Measurements from ENCODE around the gene NMT2. TPM values are rescaled to one million over a fixed set of nuclear protein-coding genes. Genes with fewer than 3 reads are reported as not detected.

Gene NMT2
- total and polyA plus RNA-seq, 2 experiments from 2014 or later: 11.7 to 16.8 TPM

DNA sequence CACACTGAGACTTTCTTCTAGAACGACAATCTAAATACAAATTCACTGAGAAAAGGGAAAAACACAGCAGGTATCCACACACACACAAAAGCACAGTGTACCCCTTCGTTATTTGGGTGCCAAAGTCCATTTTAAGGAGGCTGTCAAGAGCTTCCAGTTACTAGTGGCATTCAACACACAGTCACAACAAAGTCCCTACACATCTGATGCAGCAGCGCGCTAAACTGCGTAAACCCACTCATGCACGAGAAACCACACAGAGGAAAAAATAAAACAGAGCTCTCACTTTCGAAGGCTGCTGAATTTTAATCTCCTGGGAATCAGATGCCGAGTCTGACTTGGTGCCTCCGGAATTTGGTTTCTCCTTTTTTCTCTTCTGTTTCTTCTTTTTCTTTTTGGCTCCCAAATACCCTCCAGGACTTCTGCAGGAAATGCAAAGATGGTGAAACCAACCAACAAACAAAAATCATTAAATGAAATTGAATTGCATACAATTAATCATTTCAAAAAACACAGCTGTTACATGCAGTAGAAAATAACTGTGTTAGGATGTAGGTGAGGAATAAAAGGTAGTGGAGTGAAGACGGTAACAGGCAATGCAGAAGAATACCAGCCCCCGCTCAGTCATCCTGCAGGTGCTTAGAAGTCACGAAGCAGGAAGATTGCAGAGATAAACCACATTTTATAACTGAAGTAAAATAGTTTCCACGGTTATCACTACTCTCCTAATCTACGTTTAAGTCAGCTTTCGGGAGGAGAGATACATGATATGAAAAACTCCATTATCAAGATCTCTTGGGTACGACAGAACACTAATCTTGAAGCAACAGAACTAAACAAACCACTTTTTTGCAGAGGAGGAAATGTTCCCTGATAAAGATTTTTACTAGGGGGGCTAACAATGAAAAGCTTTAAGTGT, 27.1 kb downstream of the NMT2 start:
- TF ChIP-seq, protein P1, sequence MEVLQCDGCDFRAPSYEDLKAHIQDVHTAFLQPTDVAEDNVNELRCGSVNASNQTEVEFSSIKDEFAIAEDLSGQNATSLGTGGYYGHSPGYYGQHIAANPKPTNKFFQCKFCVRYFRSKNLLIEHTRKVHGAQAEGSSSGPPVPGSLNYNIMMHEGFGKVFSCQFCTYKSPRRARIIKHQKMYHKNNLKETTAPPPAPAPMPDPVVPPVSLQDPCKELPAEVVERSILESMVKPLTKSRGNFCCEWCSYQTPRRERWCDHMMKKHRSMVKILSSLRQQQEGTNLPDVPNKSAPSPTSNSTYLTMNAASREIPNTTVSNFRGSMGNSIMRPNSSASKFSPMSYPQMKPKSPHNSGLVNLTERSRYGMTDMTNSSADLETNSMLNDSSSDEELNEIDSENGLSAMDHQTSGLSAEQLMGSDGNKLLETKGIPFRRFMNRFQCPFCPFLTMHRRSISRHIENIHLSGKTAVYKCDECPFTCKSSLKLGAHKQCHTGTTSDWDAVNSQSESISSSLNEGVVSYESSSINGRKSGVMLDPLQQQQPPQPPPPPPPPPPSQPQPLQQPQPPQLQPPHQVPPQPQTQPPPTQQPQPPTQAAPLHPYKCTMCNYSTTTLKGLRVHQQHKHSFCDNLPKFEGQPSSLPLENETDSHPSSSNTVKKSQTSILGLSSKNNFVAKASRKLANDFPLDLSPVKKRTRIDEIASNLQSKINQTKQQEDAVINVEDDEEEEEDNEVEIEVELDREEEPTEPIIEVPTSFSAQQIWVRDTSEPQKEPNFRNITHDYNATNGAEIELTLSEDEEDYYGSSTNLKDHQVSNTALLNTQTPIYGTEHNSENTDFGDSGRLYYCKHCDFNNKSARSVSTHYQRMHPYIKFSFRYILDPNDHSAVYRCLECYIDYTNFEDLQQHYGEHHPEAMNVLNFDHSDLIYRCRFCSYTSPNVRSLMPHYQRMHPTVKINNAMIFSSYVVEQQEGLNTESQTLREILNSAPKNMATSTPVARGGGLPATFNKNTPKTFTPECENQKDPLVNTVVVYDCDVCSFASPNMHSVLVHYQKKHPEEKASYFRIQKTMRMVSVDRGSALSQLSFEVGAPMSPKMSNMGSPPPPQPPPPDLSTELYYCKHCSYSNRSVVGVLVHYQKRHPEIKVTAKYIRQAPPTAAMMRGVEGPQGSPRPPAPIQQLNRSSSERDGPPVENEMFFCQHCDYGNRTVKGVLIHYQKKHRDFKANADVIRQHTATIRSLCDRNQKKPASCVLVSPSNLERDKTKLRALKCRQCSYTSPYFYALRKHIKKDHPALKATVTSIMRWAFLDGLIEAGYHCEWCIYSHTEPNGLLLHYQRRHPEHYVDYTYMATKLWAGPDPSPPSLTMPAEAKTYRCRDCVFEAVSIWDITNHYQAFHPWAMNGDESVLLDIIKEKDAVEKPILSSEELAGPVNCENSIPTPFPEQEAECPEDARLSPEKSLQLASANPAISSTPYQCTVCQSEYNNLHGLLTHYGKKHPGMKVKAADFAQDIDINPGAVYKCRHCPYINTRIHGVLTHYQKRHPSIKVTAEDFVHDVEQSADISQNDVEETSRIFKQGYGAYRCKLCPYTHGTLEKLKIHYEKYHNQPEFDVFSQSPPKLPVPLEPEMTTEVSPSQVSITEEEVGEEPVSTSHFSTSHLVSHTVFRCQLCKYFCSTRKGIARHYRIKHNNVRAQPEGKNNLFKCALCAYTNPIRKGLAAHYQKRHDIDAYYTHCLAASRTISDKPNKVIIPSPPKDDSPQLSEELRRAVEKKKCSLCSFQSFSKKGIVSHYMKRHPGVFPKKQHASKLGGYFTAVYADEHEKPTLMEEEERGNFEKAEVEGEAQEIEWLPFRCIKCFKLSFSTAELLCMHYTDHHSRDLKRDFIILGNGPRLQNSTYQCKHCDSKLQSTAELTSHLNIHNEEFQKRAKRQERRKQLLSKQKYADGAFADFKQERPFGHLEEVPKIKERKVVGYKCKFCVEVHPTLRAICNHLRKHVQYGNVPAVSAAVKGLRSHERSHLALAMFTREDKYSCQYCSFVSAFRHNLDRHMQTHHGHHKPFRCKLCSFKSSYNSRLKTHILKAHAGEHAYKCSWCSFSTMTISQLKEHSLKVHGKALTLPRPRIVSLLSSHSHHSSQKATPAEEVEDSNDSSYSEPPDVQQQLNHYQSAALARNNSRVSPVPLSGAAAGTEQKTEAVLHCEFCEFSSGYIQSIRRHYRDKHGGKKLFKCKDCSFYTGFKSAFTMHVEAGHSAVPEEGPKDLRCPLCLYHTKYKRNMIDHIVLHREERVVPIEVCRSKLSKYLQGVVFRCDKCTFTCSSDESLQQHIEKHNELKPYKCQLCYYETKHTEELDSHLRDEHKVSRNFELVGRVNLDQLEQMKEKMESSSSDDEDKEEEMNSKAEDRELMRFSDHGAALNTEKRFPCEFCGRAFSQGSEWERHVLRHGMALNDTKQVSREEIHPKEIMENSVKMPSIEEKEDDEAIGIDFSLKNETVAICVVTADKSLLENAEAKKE (CRISPR knock-in tag; IDR thresholded peaks at IDR 0.05): no peak
- TF ChIP-seq, protein P2, sequence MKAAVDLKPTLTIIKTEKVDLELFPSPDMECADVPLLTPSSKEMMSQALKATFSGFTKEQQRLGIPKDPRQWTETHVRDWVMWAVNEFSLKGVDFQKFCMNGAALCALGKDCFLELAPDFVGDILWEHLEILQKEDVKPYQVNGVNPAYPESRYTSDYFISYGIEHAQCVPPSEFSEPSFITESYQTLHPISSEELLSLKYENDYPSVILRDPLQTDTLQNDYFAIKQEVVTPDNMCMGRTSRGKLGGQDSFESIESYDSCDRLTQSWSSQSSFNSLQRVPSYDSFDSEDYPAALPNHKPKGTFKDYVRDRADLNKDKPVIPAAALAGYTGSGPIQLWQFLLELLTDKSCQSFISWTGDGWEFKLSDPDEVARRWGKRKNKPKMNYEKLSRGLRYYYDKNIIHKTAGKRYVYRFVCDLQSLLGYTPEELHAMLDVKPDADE (IDR thresholded peaks at IDR 0.05): no peak
- TF ChIP-seq NANOG (IDR thresholded peaks at IDR 0.05; ENCODE audit: borderline replicate concordance): no peak
- TF ChIP-seq JUNB (IDR thresholded peaks at IDR 0.05; ENCODE audit: unreplicated experiment): no peak
- TF ChIP-seq EZH2 (IDR thresholded peaks at IDR 0.05; ENCODE audit: low read depth, unreplicated experiment): no peak
- no peak for TF ChIP-seq ZNF114 (CRISPR knock-in tag; IDR thresholded peaks at IDR 0.05)
- TF ChIP-seq STAT1 (IDR thresholded peaks at IDR 0.05; ENCODE audit: unreplicated experiment): no peak
- no peak for TF ChIP-seq POLR2AphosphoS5 (IDR thresholded peaks at IDR 0.05; ENCODE audit: low read depth)
- TF ChIP-seq, protein P3, sequence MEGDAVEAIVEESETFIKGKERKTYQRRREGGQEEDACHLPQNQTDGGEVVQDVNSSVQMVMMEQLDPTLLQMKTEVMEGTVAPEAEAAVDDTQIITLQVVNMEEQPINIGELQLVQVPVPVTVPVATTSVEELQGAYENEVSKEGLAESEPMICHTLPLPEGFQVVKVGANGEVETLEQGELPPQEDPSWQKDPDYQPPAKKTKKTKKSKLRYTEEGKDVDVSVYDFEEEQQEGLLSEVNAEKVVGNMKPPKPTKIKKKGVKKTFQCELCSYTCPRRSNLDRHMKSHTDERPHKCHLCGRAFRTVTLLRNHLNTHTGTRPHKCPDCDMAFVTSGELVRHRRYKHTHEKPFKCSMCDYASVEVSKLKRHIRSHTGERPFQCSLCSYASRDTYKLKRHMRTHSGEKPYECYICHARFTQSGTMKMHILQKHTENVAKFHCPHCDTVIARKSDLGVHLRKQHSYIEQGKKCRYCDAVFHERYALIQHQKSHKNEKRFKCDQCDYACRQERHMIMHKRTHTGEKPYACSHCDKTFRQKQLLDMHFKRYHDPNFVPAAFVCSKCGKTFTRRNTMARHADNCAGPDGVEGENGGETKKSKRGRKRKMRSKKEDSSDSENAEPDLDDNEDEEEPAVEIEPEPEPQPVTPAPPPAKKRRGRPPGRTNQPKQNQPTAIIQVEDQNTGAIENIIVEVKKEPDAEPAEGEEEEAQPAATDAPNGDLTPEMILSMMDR (conservative IDR thresholded peaks at IDR 0.05; ENCODE audit: low read depth in 2 of 2): no peak
- Histone ChIP-seq H3K9me2 (ENCODE audit: insufficient read depth) (no peaks in the 10 kb centered on the region), H3K4me3 (no peak overlapping the region), H2AFZ (no peak overlapping the region), H3K27ac (ENCODE audit: low read depth) (no peak overlapping the region), H3K4me2 (no peak overlapping the region), H3K36me3 (ENCODE audit: insufficient read depth) (no peaks in the 10 kb centered on the region), H3K27me3 (ENCODE audit: insufficient read depth) (no peaks in the 10 kb centered on the region), H4K20me1 (replicated peaks; ENCODE audit: insufficient read depth) (peaks cover 4% of the 10 kb centered on the region), H3K4me1 (ENCODE audit: insufficient read depth) (no peaks in the 10 kb centered on the region), H3K79me2 (replicated peaks; ENCODE audit: insufficient read depth) (peaks cover 14% of the 10 kb centered on the region), H3F3A (replicated peaks; ENCODE audit: low read depth) (no peaks in the 10 kb centered on the region)
- Mint-ChIP-seq H3K4me1 (peaks cover 15% of the 10 kb centered on the region), H3K27ac (no peak overlapping the region), H3K4me3 (no peak overlapping the region), H3K36me3 (ENCODE audit: low read depth) (no peaks in the 10 kb centered on the region; the same call in 2 of the 3 replicates), H3K27me3 (ENCODE audit: insufficient read depth, low read depth, poor library complexity) (peaks cover under 1% of the 10 kb centered on the region), H3K9me3 (no peaks in the 10 kb centered on the region)
- no peak for ATAC-seq
- DNase-seq (ENCODE audit: low spot score): no peak
